WERI-Rb-1 (cell line): ENCODE results near the gene VWA5B1.

Source experiments
- DNase-seq: peaks from one replicate; pipeline ENCODE4 v3.0.0-alpha.2; 2020
- H3K27ac ChIP-seq: fragments of 250-450 bp; sonication (Bioruptor Pico); 2 replicates; pipeline ENCODE4 v1.5.1; 2020; ENCODE audit warnings: mild to moderate bottlenecking, moderate library complexity
- H3K27me3 ChIP-seq: fragments of 250-450 bp; sonication (Bioruptor Pico); 2 replicates; pipeline ENCODE4 v1.5.1; 2021; ENCODE audit warnings: mild to moderate bottlenecking, low read depth, moderate library complexity; ENCODE audit not compliant: insufficient read depth, severe bottlenecking
- H3K36me3 ChIP-seq: fragments of 250-450 bp; sonication (Bioruptor Pico); 2 replicates; pipeline ENCODE4 v1.5.1; 2020; ENCODE audit warnings: mild to moderate bottlenecking, moderate library complexity
- H3K4me3 ChIP-seq: 2 replicates; pipeline ENCODE4 v1.5.1; 2011; ENCODE audit warnings: low read depth, mild to moderate bottlenecking, control low read depth, low read length
- H3K9me3 ChIP-seq: fragments of 250-450 bp; sonication (Bioruptor Pico); 2 replicates; pipeline ENCODE4 v1.5.1; 2021; ENCODE audit warnings: mild to moderate bottlenecking, moderate library complexity; ENCODE audit not compliant: severe bottlenecking
- TF ChIP-seq, protein P1 (sequence below): IDR thresholded peaks from 2 replicates; pipeline ENCODE4 v1.5.1; 2011; ENCODE audit warnings: low read depth, mild to moderate bottlenecking, control low read depth, inconsistent platforms, low read length

The VWA5B1 gene

DNA sequence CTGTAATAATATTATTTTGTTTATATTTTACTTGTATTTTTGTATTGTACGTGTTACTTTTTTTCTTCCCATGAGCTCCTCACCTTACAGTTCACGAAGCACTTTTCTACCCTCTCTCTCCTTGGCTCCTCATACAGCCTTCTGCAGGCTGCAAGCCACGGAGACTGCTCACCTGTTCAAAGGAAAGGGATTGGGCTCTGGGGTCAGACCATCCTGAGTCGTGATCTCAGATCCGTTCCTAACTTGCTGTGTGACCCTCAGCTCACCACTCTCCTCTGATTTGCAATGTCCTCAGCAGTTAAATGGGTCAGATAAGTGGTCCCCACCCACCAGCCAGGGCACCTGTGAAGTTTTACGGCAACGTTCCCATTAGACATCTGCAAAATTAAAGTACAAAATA lies 54.1 kb downstream of the VWA5B1 start:
- H3K4me3 ChIP-seq = no peak overlapping the region
- no peaks in the 10 kb centered on the region for H3K27me3 ChIP-seq
- no peak overlapping the region for H3K27ac ChIP-seq
- no peaks in the 10 kb centered on the region for H3K36me3 ChIP-seq
- DNase-seq = no peak
- H3K9me3 ChIP-seq = no peaks in the 10 kb centered on the region
- TF ChIP-seq, protein P1, sequence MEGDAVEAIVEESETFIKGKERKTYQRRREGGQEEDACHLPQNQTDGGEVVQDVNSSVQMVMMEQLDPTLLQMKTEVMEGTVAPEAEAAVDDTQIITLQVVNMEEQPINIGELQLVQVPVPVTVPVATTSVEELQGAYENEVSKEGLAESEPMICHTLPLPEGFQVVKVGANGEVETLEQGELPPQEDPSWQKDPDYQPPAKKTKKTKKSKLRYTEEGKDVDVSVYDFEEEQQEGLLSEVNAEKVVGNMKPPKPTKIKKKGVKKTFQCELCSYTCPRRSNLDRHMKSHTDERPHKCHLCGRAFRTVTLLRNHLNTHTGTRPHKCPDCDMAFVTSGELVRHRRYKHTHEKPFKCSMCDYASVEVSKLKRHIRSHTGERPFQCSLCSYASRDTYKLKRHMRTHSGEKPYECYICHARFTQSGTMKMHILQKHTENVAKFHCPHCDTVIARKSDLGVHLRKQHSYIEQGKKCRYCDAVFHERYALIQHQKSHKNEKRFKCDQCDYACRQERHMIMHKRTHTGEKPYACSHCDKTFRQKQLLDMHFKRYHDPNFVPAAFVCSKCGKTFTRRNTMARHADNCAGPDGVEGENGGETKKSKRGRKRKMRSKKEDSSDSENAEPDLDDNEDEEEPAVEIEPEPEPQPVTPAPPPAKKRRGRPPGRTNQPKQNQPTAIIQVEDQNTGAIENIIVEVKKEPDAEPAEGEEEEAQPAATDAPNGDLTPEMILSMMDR = no peak

DNA sequence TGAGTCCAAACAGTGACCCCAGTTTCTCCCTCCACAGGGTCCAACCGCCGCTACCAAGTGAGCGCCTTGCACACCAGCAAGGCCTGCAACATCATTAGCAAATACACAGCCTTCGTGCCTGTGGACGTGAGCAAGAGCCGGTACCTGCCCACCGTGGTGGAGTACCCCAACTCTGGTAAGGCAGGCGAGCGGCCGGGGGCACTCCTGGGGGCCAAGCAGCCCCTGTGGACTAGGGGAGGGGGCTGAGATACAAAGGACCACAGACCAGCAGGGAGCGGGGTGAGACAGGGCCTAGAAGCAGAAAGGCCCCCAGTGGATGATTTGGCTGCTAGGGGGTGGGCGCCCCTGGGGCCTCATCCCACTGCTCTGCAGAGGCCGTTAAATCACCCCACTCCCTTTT lies 54.7 kb downstream of the VWA5B1 start:
- no peak overlapping the region for H3K27ac ChIP-seq
- no peak overlapping the region for H3K4me3 ChIP-seq
- DNase-seq = no peak
- TF ChIP-seq, protein P1 = no peak
- H3K9me3 ChIP-seq = no peaks in the 10 kb centered on the region
- H3K36me3 ChIP-seq = no peaks in the 10 kb centered on the region
- no peaks in the 10 kb centered on the region for H3K27me3 ChIP-seq

DNA sequence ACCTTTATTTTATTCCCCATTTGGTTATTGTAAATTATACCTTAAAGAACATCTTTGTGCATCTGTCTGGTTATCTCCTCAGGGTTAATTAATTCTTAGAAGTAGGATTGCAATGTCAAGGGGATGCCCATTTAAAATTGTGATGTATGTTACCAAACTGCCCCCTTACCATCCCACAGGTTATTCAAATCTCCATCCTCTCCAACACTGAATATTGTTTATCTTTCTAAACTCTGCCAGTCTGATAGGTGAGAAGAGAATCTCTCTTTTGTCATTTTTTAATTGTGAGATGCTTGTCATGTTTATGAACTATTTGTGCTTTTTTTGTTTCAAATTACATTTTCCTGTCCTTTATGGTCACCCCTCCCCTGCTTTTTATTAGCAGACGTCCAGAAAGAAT lies 55.8 kb downstream of the VWA5B1 start:
- TF ChIP-seq, protein P1 = no peak
- H3K27me3 ChIP-seq = no peaks in the 10 kb centered on the region
- no peaks in the 10 kb centered on the region for H3K36me3 ChIP-seq
- H3K4me3 ChIP-seq = no peak overlapping the region
- H3K27ac ChIP-seq = no peak overlapping the region
- no peaks in the 10 kb centered on the region for H3K9me3 ChIP-seq
- no peak for DNase-seq

DNA sequence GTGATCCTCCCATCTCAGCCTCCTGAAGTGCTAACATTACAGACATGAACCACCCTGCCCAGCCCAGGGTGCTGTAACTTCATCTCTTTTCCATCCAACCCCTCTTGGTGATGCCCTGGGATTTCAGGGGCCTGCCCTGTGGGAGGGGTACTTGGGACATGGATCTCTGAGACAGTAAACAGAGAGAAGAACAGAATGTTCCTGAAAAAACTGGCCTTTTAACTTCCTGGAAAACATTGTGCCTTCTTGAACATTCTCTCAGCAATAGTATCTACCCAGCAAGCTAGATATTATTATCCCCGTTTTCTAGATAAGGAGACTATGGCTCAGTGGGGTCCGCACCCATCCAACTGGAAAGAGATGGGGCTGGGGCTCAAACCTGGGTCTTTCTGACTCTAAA lies 57.0 kb downstream of the VWA5B1 start:
- no peak for DNase-seq
- Histone ChIP-seq H3K36me3 (no peaks in the 10 kb centered on the region), H3K27me3 (no peaks in the 10 kb centered on the region), H3K4me3 (no peak overlapping the region), H3K27ac (peak overlapping the region; percentile 78), H3K9me3 (no peaks in the 10 kb centered on the region)
- TF ChIP-seq, protein P1 = no peak

DNA sequence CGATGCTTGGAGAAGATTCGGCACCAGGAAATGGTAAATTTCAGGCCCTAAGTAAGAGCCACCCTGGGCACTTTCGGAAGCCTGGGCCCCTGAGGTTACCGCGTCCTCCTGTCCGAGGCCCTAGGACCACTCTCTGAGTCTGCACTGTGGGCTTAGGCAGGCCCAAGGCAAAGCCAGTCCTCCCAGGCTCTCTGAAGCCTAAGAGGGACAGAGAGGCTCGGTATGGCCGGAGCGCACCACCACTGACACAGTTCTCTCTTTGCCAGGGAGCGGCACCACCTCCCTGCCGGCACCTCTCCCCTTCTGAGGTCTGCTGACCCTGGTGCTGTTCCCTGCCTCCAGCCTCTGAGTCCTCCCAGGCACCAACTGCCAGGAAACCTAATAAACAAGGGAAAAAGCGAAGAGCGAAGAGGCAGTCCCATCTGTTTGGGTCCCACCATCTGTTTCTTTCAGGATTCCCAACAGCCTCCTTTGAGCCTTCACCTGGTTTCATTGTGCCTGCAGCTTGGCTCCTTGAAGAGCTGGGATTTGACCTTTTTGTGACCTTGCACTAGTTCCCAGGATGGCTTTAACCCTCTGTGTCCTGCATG lies 57.7 kb downstream of the VWA5B1 start:
- peak overlapping the region; percentile 78 for H3K27ac ChIP-seq
- peak; percentile 55 for DNase-seq
- no peaks in the 10 kb centered on the region for H3K9me3 ChIP-seq
- H3K36me3 ChIP-seq = no peaks in the 10 kb centered on the region
- TF ChIP-seq, protein P1 = no peak
- H3K4me3 ChIP-seq = no peak overlapping the region
- no peaks in the 10 kb centered on the region for H3K27me3 ChIP-seq

DNA sequence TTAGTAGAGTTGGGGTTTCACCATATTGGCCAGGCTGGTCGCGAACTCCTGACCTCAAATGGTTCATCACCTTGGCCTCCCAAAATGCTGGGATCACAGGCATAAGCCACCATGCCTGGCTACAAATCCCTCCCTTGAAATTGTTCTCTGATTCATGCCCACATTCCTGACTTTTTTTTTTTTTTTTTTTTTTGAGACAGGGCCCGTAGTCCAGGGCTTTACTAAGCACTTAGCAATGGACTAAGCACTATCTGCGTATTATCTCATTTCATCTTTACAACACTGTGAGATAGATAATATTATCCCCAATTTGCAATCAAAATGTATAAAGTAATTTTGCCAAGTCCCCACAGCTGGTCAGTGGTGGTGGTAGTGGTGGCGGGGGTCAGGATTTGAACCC lies 58.9 kb downstream of the VWA5B1 start:
- H3K4me3 ChIP-seq = no peak overlapping the region
- TF ChIP-seq, protein P1 = no peak
- DNase-seq = no peak
- H3K36me3 ChIP-seq = no peaks in the 10 kb centered on the region
- H3K9me3 ChIP-seq = no peaks in the 10 kb centered on the region
- H3K27ac ChIP-seq = no peak overlapping the region
- no peaks in the 10 kb centered on the region for H3K27me3 ChIP-seq
